Measurements from ENCODE around the gene ZNF827. TPM values are rescaled to one million over a fixed set of nuclear protein-coding genes. Genes with fewer than 3 reads are reported as not detected.

ZNF827 gene
- total RNA-seq, 4 donors from 2014 or later: 5.2 to 11.8 (median 7.1) TPM

DNA sequence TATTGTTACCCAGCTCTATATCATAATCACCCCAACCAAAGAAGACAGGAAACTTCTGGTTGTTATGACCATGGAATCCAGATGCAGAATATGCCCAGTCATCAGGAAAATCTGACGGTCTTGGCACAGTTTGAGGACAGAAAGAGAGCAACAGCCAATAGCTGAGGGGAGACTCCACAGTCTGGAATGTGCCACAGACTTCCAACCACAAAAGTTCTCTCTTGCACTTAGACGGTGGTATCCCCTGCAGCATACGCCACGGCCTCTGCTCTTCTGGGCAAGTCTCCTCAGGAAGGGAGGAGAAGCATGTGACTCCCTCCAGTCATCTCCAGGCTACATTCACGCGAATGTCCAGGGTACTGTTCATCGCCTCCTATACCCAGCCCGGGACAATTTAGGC lies 18.4 kb downstream of the ZNF827 start:
- no peak for TF ChIP-seq CTCF (IDR thresholded peaks at IDR 0.05)
- ATAC-seq (ENCODE audit: low FRiP score) (peak; percentile 62), DNase-seq (ENCODE audit: low spot score) (no peak)

DNA sequence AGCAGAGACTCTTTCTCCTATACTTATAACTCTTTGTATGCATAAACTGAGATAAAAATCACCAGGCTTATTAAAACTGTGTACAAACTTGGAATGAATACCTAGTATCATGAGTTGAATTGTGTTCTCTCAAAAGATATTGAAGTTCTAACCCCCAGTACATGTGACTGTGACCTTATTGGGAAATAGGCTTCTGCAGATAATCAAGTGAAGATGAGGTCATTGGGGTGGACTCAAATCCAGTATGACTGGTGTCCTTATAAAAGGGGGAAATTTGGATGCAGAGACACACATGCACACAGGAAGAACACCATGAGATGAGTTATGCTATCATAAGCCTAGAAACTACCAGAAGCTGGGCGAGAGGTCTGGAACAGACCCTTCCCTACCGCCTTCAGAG lies 26.2 kb downstream of the ZNF827 start:
- ATAC-seq (ENCODE audit: low FRiP score) (no peak), DNase-seq (ENCODE audit: low spot score) (no peak)

DNA sequence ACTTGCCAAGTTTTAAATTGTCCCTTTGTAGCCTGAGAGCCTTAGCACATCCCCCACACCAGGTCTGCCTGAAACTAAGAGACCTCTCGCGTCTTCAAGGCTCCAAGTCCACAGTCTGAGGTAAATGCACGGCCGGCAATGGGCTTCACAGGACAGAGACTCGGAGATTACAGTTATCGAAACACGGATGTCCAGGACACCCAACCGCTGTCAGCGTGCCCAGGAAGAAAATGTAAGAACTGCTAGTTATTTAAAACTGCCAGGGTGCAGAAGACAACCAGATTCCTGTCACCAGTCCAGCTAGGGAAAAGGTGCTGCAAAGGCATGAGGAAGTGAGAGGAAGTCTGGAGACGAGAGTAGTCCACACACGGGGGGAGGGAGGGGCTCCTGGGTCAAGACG lies 28.9 kb downstream of the ZNF827 start:
- no peak for TF ChIP-seq CTCF (IDR thresholded peaks at IDR 0.05)
- DNase-seq (ENCODE audit: low spot score): no peak
- ATAC-seq (ENCODE audit: low FRiP score): peak; percentile 41

More for the DNA sequence above, 26.2 kb downstream of the ZNF827 start:
- TF ChIP-seq CTCF (IDR thresholded peaks at IDR 0.05): no peak

DNA sequence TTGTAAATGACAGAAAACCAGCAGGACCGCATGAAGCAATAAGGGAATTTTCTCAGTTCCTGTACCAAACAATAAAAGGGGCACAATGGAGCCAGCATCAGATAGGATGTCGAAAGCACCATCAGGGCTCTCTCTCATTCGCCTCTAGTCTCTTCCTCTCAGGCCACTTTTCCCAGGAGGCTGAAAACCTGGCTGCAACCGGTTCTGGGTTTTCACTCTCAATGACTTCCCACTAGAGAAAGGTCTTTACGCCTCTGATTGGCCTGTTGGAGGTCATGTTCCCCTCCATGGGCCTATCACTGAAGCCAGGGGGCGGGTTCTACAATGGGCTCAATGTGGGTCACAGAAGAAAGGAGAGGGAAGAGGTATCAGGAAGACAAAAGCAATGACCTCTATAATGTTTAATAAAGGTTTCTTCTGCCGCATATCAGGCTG lies 29.3 kb downstream of the ZNF827 start:
- DNase-seq (ENCODE audit: low spot score) (peak; percentile 44), ATAC-seq (ENCODE audit: low FRiP score) (peak; percentile 73)
- no peak for TF ChIP-seq CTCF (IDR thresholded peaks at IDR 0.05)

- no peak for TF ChIP-seq CTCF (IDR thresholded peaks at IDR 0.05)
- no peak for ATAC-seq (ENCODE audit: low FRiP score)
- DNase-seq (ENCODE audit: low spot score): no peak
Measured at GRCh38 chr4:145907812-145908211, 30.8 kb downstream of the ZNF827 start.

DNA sequence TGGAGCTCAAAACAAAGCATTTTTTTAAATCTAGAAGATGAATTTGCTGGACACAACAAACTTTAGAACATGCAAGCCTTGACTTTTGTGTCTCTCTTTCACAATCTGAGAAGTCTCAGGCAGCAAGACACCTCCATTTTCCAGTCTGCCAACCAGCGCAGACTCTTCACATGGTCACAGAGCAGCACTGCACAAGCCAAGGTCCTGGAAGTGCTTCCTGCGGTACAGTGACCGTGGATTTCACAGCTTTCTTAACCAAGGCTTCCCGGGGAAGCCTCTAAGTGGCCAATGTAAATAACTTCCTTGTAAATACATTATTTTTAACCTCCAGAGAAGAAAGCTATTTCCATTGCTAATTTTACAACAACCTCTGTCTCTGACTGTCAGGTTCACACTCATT lies 31.2 kb downstream of the ZNF827 start:
- DNase-seq (ENCODE audit: low spot score) (no peak), ATAC-seq (ENCODE audit: low FRiP score) (no peak)
- TF ChIP-seq CTCF (IDR thresholded peaks at IDR 0.05): no peak

DNA sequence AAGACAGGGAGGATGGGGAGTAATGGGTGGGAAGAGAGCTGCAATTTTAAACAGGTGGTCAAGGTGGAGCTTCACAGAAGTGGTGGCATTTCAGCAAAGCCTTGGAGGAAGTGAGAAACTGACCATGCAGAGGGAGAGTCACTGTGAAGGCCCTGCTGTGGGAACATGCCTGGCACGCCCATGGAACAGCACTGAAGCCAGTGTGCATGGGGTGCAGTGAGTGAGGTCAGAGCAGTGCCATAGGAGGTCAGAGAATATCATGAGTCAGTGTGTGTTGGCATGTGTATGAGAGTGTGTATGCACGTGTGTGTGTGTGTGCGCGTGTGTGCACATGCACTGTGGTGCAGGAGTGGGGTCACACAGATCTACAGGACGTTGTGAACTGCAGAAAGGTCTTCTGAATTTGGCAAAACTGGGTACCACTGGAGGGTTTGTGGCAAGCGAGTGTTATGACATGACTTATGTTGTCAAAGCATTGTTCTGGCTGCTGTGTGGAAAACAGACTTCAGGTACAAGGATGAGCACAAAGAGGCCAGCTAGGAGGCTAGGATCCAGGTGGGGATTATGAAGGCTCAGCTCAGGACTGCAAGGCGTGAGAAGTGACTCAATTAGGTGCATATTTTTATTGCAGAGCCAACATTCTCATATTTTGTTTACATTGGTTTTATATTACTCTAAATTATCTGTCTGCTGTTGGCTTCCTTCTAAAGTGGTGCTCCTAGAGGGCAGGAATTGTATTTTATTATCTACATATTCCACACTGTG lies 34.0 kb downstream of the ZNF827 start:
- no peak for TF ChIP-seq CTCF (IDR thresholded peaks at IDR 0.05)
- DNase-seq (ENCODE audit: low spot score) (no peak), ATAC-seq (ENCODE audit: low FRiP score) (no peak)

Measured in omental fat pad (tissue), 4 donors.